Ectodermal cell (in vitro differentiated cells): Measurements from ENCODE around the gene PHF1.
A peak's percentile ranks its signal among the peaks of the same experiment; 100 is the strongest.

Source experiments
- H3K27ac ChIP-seq: 2 replicates; pipeline ENCODE4 v1.7.0; 2013; ENCODE audit warnings: mild to moderate bottlenecking, low read depth, low read length; ENCODE audit not compliant: insufficient read depth, poor library complexity, severe bottlenecking
- H3K27me3 ChIP-seq: 2 replicates; pipeline ENCODE4 v1.7.0; 2013; ENCODE audit warnings: mild to moderate bottlenecking, low read length; ENCODE audit not compliant: insufficient read depth, control insufficient read depth, poor library complexity, severe bottlenecking
- H3K36me3 ChIP-seq: one replicate; pipeline ENCODE4 v1.7.0; 2013; ENCODE audit warnings: low read length; ENCODE audit not compliant: control insufficient read depth, insufficient read depth
- H3K4me1 ChIP-seq: one replicate; pipeline ENCODE4 v1.7.0; 2013; ENCODE audit warnings: low read length; ENCODE audit not compliant: control insufficient read depth, insufficient read depth
- H3K4me3 ChIP-seq: 2 replicates; pipeline ENCODE4 v1.7.0; 2013; ENCODE audit warnings: low read depth, low read length, control low read depth; ENCODE audit not compliant: insufficient read depth
- H3K9me3 ChIP-seq: 2 replicates; pipeline ENCODE4 v1.7.0; 2013; ENCODE audit warnings: mild to moderate bottlenecking, low read length, moderate library complexity; ENCODE audit not compliant: control insufficient read depth
- WGBS, 2 experiments: methylation state at CpG; one replicate each; pipeline ENCODE4 v1.1.7; 2013; ENCODE audit warnings: missing lambda C conversion rate in 2 of 2; 5-methylcytosine and 5-hydroxymethylcytosine counted together

PHF1 gene

DNA sequence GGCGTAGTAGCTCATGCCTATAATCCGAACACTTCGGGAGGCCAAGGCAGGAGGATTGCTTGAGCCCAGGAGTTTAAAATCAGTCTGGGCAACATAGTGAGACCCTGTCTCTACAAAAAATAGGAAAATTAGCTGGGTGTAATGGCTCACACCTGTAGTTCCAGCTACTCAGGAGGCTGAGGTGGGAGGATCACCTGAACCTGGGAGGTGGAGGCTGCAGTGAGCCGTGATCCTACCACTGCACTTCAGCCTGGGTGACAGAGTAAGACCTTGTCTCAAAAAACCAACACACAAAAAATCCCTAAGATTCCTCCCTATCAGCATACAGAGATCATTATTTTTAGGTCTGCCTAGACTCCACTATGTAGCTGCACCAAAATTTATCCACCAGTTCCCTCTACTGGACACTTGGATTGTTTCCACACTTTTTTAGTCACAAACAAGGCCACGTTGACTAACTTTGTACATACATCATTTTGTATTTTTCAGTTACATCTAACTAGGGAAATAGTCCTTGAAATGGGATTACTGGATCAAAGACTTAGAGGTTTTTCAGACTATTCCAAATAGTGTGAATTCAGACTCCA lies 3.6 kb upstream of the PHF1 start:
- Histone ChIP-seq H3K4me3 (no peak overlapping the region), H3K27me3 (no peaks in the 10 kb centered on the region), H3K36me3 (peaks cover 52% of the 10 kb centered on the region), H3K27ac (no peak overlapping the region), H3K9me3 (no peaks in the 10 kb centered on the region), H3K4me1 (no peaks in the 10 kb centered on the region)
- 94 to 96% methylated on average over 5 of the region's 5 CpGs for WGBS, 2 experiments

DNA sequence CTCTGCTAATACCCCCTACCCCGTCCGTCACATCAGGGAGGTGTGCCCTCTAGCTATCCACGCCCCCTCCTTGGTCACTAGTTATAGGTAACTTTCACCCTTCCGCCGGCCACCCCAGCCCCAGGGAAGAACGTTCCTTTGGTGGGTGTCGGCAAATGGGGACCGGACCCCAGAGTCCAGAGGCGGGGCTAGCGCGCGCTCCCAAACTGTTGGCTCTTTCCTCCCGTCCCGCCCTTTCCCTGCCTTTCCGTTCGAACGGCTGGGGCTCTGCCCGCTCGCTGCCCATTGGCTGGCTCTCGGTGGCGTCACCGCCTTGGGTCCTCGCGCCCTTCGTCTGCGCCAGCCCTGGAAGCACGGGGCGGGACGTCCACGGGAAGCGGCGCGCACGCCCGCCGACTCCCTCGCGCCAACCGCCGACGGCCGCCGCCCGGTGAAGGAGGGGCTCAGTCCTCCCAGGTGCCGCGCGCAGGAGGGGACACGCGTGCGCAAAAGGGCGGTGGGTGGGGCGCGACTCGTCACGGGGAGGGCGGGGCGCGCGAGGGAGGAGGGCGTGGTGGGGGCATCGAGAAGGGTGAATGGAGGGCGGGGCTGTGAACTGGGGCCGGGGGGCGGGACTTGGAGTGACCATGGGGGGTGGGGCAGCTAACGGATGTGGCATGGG lies 634 bp upstream of the PHF1 start:
- H3K27ac ChIP-seq: peak overlapping the region; percentile 80
- peaks cover 4% of the 10 kb centered on the region for H3K4me1 ChIP-seq
- H3K4me3 ChIP-seq: peak overlapping the region; percentile 83
- H3K27me3 ChIP-seq: no peaks in the 10 kb centered on the region
- peaks cover 38% of the 10 kb centered on the region for H3K36me3 ChIP-seq
- 0% methylated on average over 61 to 65 of the region's 65 CpGs for WGBS, 2 experiments
- H3K9me3 ChIP-seq: no peaks in the 10 kb centered on the region

DNA sequence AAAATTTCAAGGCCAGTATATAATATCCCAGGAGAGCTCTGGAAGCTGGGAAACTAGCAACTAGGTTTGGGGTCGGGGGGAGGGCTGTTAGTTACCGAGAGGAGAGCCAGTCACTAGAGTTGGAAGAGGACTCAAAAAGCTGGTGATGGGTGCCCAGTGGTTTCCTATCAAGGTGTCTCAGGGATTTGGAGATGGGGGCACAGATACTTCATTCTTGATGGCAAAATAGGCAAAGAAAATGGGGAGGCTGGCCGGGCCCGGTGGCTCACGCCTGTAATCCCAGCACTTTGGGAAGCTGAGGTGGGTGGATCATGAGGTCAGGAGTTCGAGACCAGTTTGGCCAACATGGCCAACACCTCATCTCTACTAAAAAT lies 805 bp downstream of the PHF1 start:
- 60 to 67% methylated on average over 6 of the region's 6 CpGs for WGBS, 2 experiments
- peaks cover 33% of the 10 kb centered on the region for H3K36me3 ChIP-seq
- no peaks in the 10 kb centered on the region for H3K27me3 ChIP-seq
- no peaks in the 10 kb centered on the region for H3K9me3 ChIP-seq
- H3K27ac ChIP-seq: peak overlapping the region; percentile 67
- H3K4me3 ChIP-seq: peak overlapping the region; percentile 83
- peaks cover 16% of the 10 kb centered on the region for H3K4me1 ChIP-seq

DNA sequence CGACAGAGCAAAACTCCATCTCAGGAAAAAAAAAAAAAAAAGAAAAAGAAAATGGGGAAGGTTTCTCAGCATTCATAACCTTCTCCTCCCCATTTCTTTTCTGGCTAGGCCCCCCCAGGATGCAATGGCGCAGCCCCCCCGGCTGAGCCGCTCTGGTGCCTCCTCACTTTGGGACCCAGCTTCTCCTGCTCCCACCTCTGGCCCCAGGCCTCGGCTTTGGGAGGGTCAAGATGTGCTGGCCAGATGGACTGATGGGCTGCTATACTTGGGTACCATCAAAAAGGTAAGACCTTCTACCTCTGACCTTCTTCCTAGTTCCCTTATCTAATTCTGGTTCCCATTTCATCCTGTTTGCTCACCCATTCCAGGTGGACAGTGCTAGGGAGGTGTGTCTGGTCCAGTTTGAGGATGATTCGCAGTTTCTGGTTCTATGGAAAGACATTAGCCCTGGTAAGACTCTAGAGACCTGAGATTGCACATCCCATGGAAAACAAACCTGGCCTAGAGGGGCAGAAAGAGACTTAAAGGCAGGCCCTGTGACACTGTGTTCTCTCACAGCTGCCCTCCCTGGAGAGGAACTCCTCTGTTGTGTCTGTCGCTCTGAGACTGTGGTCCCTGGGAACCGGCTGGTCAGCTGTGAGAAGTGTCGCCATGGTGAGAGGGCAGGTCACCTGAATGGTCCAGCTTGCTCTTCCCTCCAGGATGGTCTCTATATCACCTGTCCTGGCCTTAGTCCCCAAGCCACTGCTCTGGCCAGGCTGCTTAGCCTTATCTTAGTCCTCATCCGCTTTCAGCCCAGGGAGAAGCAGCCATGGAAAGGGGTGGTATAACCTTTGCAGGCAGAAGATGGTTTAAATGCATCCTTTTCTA lies 1.6 kb downstream of the PHF1 start:
- Histone ChIP-seq H3K36me3 (peaks cover 25% of the 10 kb centered on the region), H3K4me3 (no peak overlapping the region), H3K27me3 (no peaks in the 10 kb centered on the region), H3K9me3 (no peaks in the 10 kb centered on the region), H3K27ac (no peak overlapping the region), H3K4me1 (peaks cover 21% of the 10 kb centered on the region)
- WGBS, 2 experiments: 90 to 93% methylated on average over 10 of the region's 10 CpGs

DNA sequence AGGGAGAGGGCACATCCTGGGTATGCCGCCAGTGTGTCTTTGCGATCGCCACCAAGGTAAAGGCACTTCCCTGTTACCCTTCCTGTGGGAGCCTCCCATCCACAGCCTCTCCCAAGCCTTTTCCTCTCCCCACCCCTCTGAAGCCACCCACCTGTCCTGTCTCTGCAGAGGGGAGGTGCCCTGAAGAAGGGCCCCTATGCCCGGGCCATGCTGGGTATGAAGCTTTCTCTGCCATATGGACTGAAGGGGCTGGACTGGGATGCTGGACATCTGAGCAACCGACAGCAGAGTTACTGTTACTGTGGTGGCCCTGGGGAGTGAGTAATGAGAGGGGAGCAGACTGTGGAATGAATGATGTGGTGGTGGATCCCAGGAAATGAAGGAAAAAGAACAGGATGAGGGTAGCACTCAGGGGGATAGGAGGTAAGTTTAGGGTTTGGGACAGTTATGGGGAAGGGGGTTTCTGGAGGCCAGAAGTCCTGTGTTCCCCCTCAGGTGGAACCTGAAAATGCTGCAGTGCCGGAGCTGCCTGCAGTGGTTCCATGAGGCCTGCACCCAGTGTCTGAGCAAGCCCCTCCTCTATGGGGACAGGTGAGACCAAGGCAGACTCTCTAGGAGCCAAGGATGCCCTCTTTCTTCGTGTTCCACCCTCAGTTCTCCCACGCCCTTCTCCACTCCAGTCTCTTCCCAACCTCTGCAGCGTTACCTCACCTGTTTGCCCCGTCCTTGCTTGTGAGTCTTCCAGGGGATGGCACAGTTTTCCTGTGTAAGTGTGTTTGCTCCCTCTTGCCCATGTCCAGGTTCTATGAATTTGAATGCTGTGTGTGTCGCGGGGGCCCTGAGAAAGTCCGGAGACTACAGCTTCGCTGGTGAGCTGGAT lies 2.7 kb downstream of the PHF1 start:
- WGBS, 2 experiments: 93 to 94% methylated on average over 14 of the region's 14 CpGs
- peaks cover 23% of the 10 kb centered on the region for H3K4me1 ChIP-seq
- no peaks in the 10 kb centered on the region for H3K27me3 ChIP-seq
- no peak overlapping the region for H3K4me3 ChIP-seq
- H3K36me3 ChIP-seq: peaks cover 22% of the 10 kb centered on the region
- no peak overlapping the region for H3K27ac ChIP-seq
- H3K9me3 ChIP-seq: no peaks in the 10 kb centered on the region

DNA sequence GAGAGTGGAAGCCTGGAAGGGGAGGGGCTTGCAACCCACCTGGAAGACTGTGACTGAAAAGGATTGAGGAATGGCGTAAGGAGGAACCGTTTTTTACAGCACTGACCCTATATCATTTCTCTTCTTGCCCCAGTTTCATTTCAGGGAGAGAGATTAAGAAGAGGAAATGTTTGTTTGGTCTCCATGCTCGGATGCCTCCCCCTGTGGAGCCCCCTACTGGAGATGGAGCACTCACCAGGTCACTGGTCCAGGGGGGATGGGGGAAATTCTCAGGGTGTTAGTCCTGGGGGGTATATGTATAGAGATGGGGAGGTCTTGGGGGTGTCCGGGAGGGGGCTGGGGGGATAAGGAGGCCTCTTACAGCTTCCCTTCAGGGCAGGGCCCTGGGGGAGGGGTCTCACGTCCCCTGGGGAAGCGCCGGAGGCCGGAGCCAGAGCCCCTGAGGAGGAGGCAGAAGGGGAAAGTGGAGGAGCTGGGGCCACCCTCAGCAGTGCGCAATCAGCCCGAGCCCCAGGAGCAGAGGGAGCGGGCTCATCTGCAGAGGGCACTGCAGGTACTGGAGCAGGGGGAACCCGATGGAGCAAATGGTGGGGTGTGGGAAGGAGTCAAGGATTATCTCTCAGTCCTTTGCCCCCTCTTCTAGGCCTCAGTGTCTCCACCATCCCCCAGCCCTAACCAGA lies 3.9 kb downstream of the PHF1 start:
- WGBS, 2 experiments: 79 to 83% methylated on average over 10 to 12 of the region's 12 CpGs
- Histone ChIP-seq H3K9me3 (no peaks in the 10 kb centered on the region), H3K36me3 (peaks cover 22% of the 10 kb centered on the region)

DNA sequence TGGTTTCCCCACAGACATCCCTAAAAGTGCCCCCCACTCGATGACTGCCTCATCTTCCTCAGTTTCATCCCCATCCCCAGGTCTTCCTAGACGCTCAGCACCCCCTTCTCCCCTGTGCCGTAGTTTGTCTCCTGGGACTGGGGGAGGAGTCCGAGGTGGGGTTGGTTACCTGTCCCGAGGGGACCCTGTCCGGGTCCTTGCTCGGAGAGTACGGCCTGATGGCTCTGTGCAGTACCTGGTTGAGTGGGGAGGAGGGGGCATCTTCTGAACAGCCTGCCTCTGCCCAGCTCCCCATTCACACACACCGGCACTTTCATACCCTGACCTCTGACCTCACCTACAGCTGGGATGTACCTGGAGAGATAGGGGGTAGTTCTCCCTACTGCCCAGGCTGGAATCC lies 5.0 kb downstream of the PHF1 start:
- peaks cover 22% of the 10 kb centered on the region for H3K36me3 ChIP-seq
- H3K9me3 ChIP-seq: no peaks in the 10 kb centered on the region
- H3K4me3 ChIP-seq: no peak overlapping the region
- WGBS, 2 experiments: 92 to 94% methylated on average over 6 to 9 of the region's 9 CpGs
- H3K4me1 ChIP-seq: peaks cover 37% of the 10 kb centered on the region
- no peak overlapping the region for H3K27ac ChIP-seq
- H3K27me3 ChIP-seq: no peaks in the 10 kb centered on the region

More for the DNA sequence above, 3.9 kb downstream of the PHF1 start:
- H3K27ac ChIP-seq: no peak overlapping the region
- no peaks in the 10 kb centered on the region for H3K27me3 ChIP-seq
- peaks cover 33% of the 10 kb centered on the region for H3K4me1 ChIP-seq
- no peak overlapping the region for H3K4me3 ChIP-seq

DNA sequence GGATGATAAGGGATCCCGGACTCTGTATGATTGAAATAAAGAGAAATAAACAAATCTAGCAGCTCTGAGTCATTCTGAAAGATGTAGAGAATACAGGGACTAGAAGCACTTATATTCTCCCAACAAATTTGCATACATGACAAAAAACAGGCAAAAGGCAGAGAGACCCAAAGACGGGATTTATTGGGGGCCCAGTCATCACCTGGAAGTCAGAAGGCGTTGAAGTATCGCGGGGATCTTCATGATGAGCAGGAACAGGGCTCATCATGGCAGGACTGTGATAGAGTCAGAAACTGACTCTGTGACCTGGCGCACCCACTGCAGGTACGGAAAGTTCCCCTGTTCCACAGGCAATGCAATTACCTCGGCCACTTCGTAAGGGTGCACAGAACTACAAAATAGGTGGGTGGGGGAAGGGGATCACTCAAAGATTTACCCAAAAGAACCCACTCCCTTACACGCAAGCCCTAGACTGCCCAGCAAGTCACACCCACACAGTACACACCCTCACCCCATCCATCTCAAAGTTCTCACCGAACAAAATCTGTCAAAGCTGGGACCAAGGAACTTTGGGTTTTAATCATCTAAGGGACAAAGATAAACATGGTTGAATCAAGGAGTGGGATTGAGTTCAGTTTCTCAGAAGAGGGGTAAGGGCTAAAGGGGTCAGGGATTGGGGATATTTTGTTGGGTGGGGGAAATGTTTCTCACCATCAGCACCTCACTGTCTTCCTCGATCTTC lies 5.7 kb downstream of the PHF1 start:
- peak overlapping the region; percentile 70 for H3K4me3 ChIP-seq
- no peaks in the 10 kb centered on the region for H3K9me3 ChIP-seq
- H3K27me3 ChIP-seq: no peaks in the 10 kb centered on the region
- peaks cover 22% of the 10 kb centered on the region for H3K36me3 ChIP-seq
- peaks cover 44% of the 10 kb centered on the region for H3K4me1 ChIP-seq
- WGBS, 2 experiments: 69 to 73% methylated on average over 11 to 12 of the region's 12 CpGs
- no peak overlapping the region for H3K27ac ChIP-seq
